K562 (cell line): ENCODE data around the gene LRRC74B. TPM values are rescaled to one million over a fixed set of nuclear protein-coding genes. Genes with fewer than 3 reads are reported as not detected.

Source experiments
- ATAC-seq: fragments of 200-7000 bp; cut with Tn5 transposase; 3 replicates; pipeline ENCODE4 v1.9.1; 2020; ENCODE audit warnings: moderate library complexity
- BruUV-seq: library from RNA; stranded (reverse); fragments of 400-500 nt; replicated peaks from 2 replicates; lab custom pipeline; 2021; lab: Mats Ljungman, UMichigan
- CTCF ChIA-PET: fragments of 300-600 bp; formaldehyde crosslinking; extraction: SDS; loops from one replicate; lab custom pipeline; 2021; ENCODE audit warnings: low intra/inter-chr PET ratio; lab: Yijun Ruan, JAX
- POLR2A ChIA-PET: fragments of 300-600, 350-650 bp; sonication (Branson Sonifier 250); formaldehyde crosslinking; extraction: SDS; loops from one replicate; lab custom pipeline; 2021; ENCODE audit warnings: antibody characterized with exemption, inconsistent platforms; lab: Yijun Ruan, JAX
- DNase-seq, 4 experiments: peaks; one replicate each; pipeline versions ENCODE4 v3.0.0 to v3.0.0-alpha.2; 2011 to 2018; ENCODE audit warnings: low spot score in 3 of 4, mixed read lengths in 3 of 4; ENCODE audit errors: extremely low read depth in 1 of 4
- FAIRE-seq: peaks from 2 replicates; lab custom pipeline; 2011; peaks lifted over from hg19 to GRCh38; lab: Jason Lieb, UNC
- H2AFZ ChIP-seq: 2 replicates; pipeline ENCODE4 v1.6.0; 2011; ENCODE audit warnings: low read depth, low read length, control low read depth, inconsistent platforms
- H3K27ac ChIP-seq: fragments of 200-600 bp; 3 replicates; pipeline ENCODE4 v1.8.0; 2011; ENCODE audit warnings: low read depth, mild to moderate bottlenecking, control low read depth, inconsistent platforms, low read length, moderate library complexity, mixed read lengths; ENCODE audit errors: extremely low read depth
- H3K27me3 ChIP-seq, 2 experiments: fragments of 300-600 bp in 1 of 2; 2 replicates in 1 of 2; 3 replicates in 1 of 2; pipeline versions ENCODE4 v1.6.0 to v1.8.0; 2011; ENCODE audit warnings: inconsistent platforms in 2 of 2, low read length in 2 of 2, mild to moderate bottlenecking in 1 of 2, mixed read lengths in 1 of 2, moderate library complexity in 1 of 2; ENCODE audit not compliant: control insufficient read depth in 2 of 2, insufficient read depth in 2 of 2
- H3K36me3 ChIP-seq: fragments of 300-600 bp; 3 replicates; pipeline ENCODE4 v1.8.0; 2011; ENCODE audit warnings: mild to moderate bottlenecking, low read length, inconsistent platforms; ENCODE audit not compliant: control insufficient read depth, insufficient read depth
- H3K4me1 ChIP-seq, 2 experiments: fragments of 200-600 bp in 1 of 2; replicated peaks in 1 of 2; 2 replicates in 1 of 2; 3 replicates in 1 of 2; pipeline versions ENCODE4 v1.5.1 to v1.8.0; 2011; ENCODE audit warnings: inconsistent platforms in 2 of 2, low read length in 2 of 2, mild to moderate bottlenecking in 1 of 2, mixed read lengths in 1 of 2, moderate library complexity in 1 of 2; ENCODE audit not compliant: control insufficient read depth in 2 of 2, insufficient read depth in 2 of 2
- H3K4me2 ChIP-seq: 2 replicates; pipeline ENCODE4 v1.6.1; 2011; ENCODE audit warnings: low read length, control low read depth, inconsistent platforms, mixed read lengths; ENCODE audit not compliant: insufficient read depth
- H3K4me3 ChIP-seq: fragments of 200-600 bp; sonication (generic), shearing (Covaris generic); 2 replicates; pipeline ENCODE4 v1.5.1; 2016; ENCODE audit warnings: control low read depth, inconsistent platforms
- H3K79me2 ChIP-seq: fragments of 200-600 bp; 3 replicates; pipeline ENCODE4 v1.8.0; 2011; ENCODE audit warnings: low read length, inconsistent platforms; ENCODE audit not compliant: control insufficient read depth, insufficient read depth
- H3K9ac ChIP-seq, 2 experiments: 2 replicates each; pipeline versions ENCODE4 v1.6.0 to v1.6.1; 2011; ENCODE audit warnings: low read depth in 2 of 2, low read length in 2 of 2, control low read depth in 1 of 2, inconsistent platforms in 1 of 2, mild to moderate bottlenecking in 1 of 2, mixed read lengths in 1 of 2; ENCODE audit not compliant: insufficient read depth in 1 of 2
- H3K9me1 ChIP-seq: one replicate; pipeline ENCODE4 v1.6.0; 2011; ENCODE audit warnings: inconsistent platforms, mild to moderate bottlenecking, low read length, moderate library complexity; ENCODE audit not compliant: control insufficient read depth, insufficient read depth
- H3K9me3 ChIP-seq: replicated peaks from 2 replicates; pipeline ENCODE4 v1.5.1; 2011; ENCODE audit warnings: low read depth, low read length, inconsistent platforms; ENCODE audit not compliant: control insufficient read depth, insufficient read depth
- H4K20me1 ChIP-seq: replicated peaks from 2 replicates; pipeline ENCODE4 v1.6.1; 2011; ENCODE audit warnings: low read length, inconsistent platforms, mixed read lengths; ENCODE audit not compliant: control insufficient read depth, insufficient read depth
- CCAR2 ChIP-seq: fragments of 200-400 bp; formaldehyde crosslinking; IDR thresholded peaks from 2 replicates; pipeline ENCODE4 v1.6.1; 2017; ENCODE audit warnings: mild to moderate bottlenecking, low read depth, low read length
- E2F1 ChIP-seq: sonication (generic); formaldehyde crosslinking; IDR thresholded peaks from 2 replicates; pipeline ENCODE4 v1.8.1; 2023; ENCODE audit warnings: mild to moderate bottlenecking, missing genetic modification reagents, moderate library complexity
- KLF16 ChIP-seq: IDR thresholded peaks from 2 replicates; pipeline ENCODE4 v1.6.1; 2016; ENCODE audit warnings: antibody characterized with exemption
- MITF ChIP-seq: IDR thresholded peaks from 2 replicates; pipeline ENCODE4 v1.6.1; 2014; ENCODE audit warnings: antibody characterized with exemption
- NFATC3 ChIP-seq: fragments of 450-650 bp; IDR thresholded peaks from 2 replicates; pipeline ENCODE4 v1.6.1; 2017; ENCODE audit warnings: mild to moderate bottlenecking
- PML ChIP-seq: IDR thresholded peaks from 2 replicates; pipeline ENCODE4 v1.6.1; 2012; ENCODE audit warnings: low read length, inconsistent platforms
- RCOR1 ChIP-seq, 2 experiments: IDR thresholded peaks; 2 replicates each; pipeline ENCODE4 v1.6.1; 2012; ENCODE audit warnings: low read depth in 2 of 2, low read length in 2 of 2, borderline replicate concordance in 1 of 2, improper control_type of control experiment in 1 of 2
- STAT6 ChIP-seq: sonication (generic); formaldehyde crosslinking; IDR thresholded peaks from 2 replicates; pipeline ENCODE4 v1.8.1; 2023; ENCODE audit warnings: mild to moderate bottlenecking, missing genetic modification reagents
- ZBTB49 ChIP-seq: sonication (generic); formaldehyde crosslinking; IDR thresholded peaks from 2 replicates; pipeline ENCODE4 v1.8.0; 2022; ENCODE audit warnings: missing genetic modification reagents, mild to moderate bottlenecking, borderline replicate concordance
- ZC3H4 ChIP-seq: sonication (generic); formaldehyde crosslinking; IDR thresholded peaks from 2 replicates; pipeline ENCODE4 v1.9.0; 2021; ENCODE audit warnings: missing genetic modification reagents, borderline replicate concordance
- ZFPM2 ChIP-seq: fragments of 250-450 bp; sonication (Bioruptor Pico); IDR thresholded peaks from 2 replicates; pipeline ENCODE4 v1.5.1; 2022; ENCODE audit warnings: mild to moderate bottlenecking
- ZNF239 ChIP-seq: fragments of 250-450 bp; sonication (Bioruptor Pico); IDR thresholded peaks from 2 replicates; pipeline ENCODE4 v1.4.0; 2020; ENCODE audit warnings: mild to moderate bottlenecking
- ZNF512 ChIP-seq: IDR thresholded peaks from 2 replicates; pipeline ENCODE4 v1.6.1; 2016; ENCODE audit warnings: missing genetic modification characterization, missing compliant biosample characterization
- WGBS: fragments of 100-300 bp; shearing (Covaris generic); methylation state at CpG from one replicate; pipeline ENCODE4 v1.1.6; 2016; ENCODE audit warnings: low coverage, mixed read lengths; ENCODE audit not compliant: insufficient coverage; ENCODE audit errors: missing lambda C conversion rate; 5-methylcytosine and 5-hydroxymethylcytosine counted together
- in situ Hi-C: fragments of 300-500 bp; cut with MboI; formaldehyde crosslinking; loops from 4 replicates; pipeline ENCODE4 v1.15.0; 2018; ENCODE audit warnings: inconsistent platforms, mixed read lengths
- intact Hi-C: fragments of 100-400 bp; cut with micrococcal nuclease; formaldehyde crosslinking; loops from 2 replicates; pipeline ENCODE4 v1.14.2; 2022
- polyA plus RNA-seq, 8 experiments: library from polyadenylated mRNA; depleted of rRNA in 4 of 8; stranded (reverse) in 5 of 8; unstranded in 3 of 8; fragments of >200 nt; fragmentation: Nextera tagmentation in 2 of 8; fragmentation: Illumina TruSeq in 1 of 8; extraction: Ambion mirVana in 2 of 8; extraction: Trizol in 1 of 8; gene quantifications; 2 replicates each; pipeline versions ENCODE4 v1.2.1 to v1.2.3, GENCODE V29; 2011 to 2014; ENCODE audit warnings: inconsistent platforms in 1 of 8, missing spikeins in 1 of 8
- total RNA-seq, 7 experiments: library from RNA; depleted of rRNA in 6 of 7; stranded (reverse); fragments of >200 nt in 6 of 7; fragmentation: Illumina TruSeq in 2 of 7; extraction: Trizol in 2 of 7; gene quantifications; 2 replicates each; pipeline versions ENCODE4 v1.2.1 to v1.2.3, GENCODE V29; 2011 to 2021; ENCODE audit warnings: low replicate concordance in 1 of 7

The LRRC74B gene
- total and polyA plus RNA-seq, 9 of the 15 experiments (the other 6 are each of a cell fraction or from before 2014, with no cell fraction given) = not detected

- H3K9ac ChIP-seq = no peak overlapping the region
- in situ Hi-C loops = no loop called here
- no peak overlapping the region for H3K27ac ChIP-seq
- H4K20me1 ChIP-seq = no peaks in the 10 kb centered on the region
- CTCF ChIA-PET = no interaction called here
- POLR2A ChIA-PET = interaction anchor here (0.8 to 12.9 kb wide), 16 partner anchors 9 to 447 kb away, joined by 3 to 120 read pairs (median 5); partner anchors contain the start of genes LRRC74B, P2RX6, SLC7A4 and THAP7
- ATAC-seq = 0 out of 3 replicates have a peak, but pooled peaks have one; percentile 3
- no peak for DNase-seq
- peak overlapping the region; percentile 78 for H2AFZ ChIP-seq
- H3K4me1 ChIP-seq = peaks cover 19 to 25% of the 10 kb centered on the region in 2 experiments
- BruUV-seq = no TSS peak
- no peaks in the 10 kb centered on the region for H3K36me3 ChIP-seq
- no peaks in the 10 kb centered on the region for H3K9me3 ChIP-seq
- H3K4me3 ChIP-seq = no peak overlapping the region
- H3K9me1 ChIP-seq = no peaks in the 10 kb centered on the region
- H3K4me2 ChIP-seq = no peak overlapping the region
- peaks cover 1 to 10% of the 10 kb centered on the region in 2 experiments; a peak in 2 of 5 replicates for H3K27me3 ChIP-seq
- FAIRE-seq = no peak
- no peaks in the 10 kb centered on the region for H3K79me2 ChIP-seq
- 41% methylated on average over 2 of the region's 2 CpGs for WGBS
- intact Hi-C loops = no loop called here
- TF ChIP-seq ZC3H4 (CRISPR knock-in tag) (no peak), NFATC3 (no peak), ZBTB49 (CRISPR knock-in tag) (peak; percentile 87; the same call in 1 of the 2 replicates), ZFPM2 (peak; percentile 3; the same call in 1 of the 2 replicates), KLF16 (no peak), STAT6 (CRISPR knock-in tag) (0 out of 2 replicates have a peak, but pooled peaks have one; percentile 0), CCAR2 (0 out of 2 replicates have a peak, but pooled peaks have one; percentile 76), MITF (0 out of 2 replicates have a peak, but pooled peaks have one; percentile 25), RCOR1 (IDR thresholded peaks at IDR 0.05; ENCODE audit: borderline replicate concordance in 1 of 2, low read depth in 2 of 2, low read length in 2 of 2) (no peak; a peak in 1 of 4 replicates), E2F1 (CRISPR knock-in tag) (0 out of 2 replicates have a peak, but pooled peaks have one; percentile 6), PML (no peak), ZNF239 (no peak), ZNF512 (tag) (peak; percentile 52; the same call in 1 of the 2 replicates)
Observed at GRCh38 chr22:21038405-21038804, 7.3 kb upstream of the LRRC74B start.
